HG03280 (cell line): ENCODE measurements around the gene OR4K14.
"Not testable (repeated sequence)": the region's sequence is repeated elsewhere in the genome, so short reads cannot be mapped to it uniquely, and the experiment has no call there.

Experiments used
- ATAC-seq: cut with Tn5 transposase; IDR thresholded peaks from one replicate; pipeline ENCODE4 v1.9.1; 2021; ENCODE audit warnings: mild to moderate bottlenecking, moderate library complexity; ENCODE audit not compliant: unreplicated experiment

Gene OR4K14, protein sequence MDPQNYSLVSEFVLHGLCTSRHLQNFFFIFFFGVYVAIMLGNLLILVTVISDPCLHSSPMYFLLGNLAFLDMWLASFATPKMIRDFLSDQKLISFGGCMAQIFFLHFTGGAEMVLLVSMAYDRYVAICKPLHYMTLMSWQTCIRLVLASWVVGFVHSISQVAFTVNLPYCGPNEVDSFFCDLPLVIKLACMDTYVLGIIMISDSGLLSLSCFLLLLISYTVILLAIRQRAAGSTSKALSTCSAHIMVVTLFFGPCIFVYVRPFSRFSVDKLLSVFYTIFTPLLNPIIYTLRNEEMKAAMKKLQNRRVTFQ

DNA sequence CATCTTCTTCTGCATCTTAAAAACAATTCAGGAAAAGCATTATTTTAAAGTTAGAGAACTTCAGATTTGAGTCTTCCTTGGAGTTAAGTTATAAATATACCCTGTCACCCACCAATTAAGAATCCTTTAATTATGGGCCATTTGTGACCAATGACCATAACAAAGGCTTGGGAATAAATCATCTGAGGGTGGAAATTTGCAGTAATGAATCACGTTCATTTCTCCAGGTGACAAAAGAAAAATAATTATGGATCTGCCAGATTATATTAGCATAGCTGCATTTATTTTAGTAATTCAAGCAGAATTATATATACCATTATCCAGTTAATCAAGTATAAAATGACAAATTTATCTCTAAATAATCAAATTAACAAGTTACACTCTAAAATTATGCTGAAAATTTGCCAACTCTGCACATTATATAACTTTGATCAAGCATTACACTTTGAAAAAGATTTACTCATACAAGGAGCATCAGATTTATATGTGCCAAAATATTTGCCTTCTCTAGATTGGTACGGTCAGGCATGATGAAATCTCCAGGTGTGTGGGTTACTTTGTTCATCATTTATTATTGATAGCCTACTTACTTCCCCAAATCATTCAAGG lies at the start of gene OR4K14:
Gene OR4K14 (minus strand): TSS at position 51 of the 609 bp plus-strand sequence. CDS start 4,114 bp downstream, outside the sequence.
- ATAC-seq: no peak

DNA sequence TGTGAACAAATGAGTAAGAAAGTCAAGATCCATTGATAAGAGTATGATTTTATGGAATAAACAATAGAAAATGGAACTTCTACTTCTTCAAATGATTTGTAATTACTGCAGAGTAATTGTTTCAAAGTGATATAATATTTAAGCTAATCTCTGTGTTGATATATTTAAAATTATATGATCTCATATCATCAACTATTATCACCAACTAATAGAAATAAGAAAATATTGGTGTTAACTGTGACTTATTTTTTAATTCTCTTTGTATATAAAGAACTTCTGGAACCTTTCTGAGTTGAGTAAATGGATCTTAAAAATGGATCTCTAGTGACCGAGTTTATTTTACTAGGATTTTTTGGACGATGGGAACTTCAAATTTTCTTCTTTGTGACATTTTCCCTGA lies 40.6 kb upstream of the OR4K14 start, which contains the start of gene OR4L1:
Gene OR4L1 (plus strand): TSS at position 301 of the 400 bp plus-strand sequence. CDS start 0 bp downstream, at position 301.
- no peak for ATAC-seq

DNA sequence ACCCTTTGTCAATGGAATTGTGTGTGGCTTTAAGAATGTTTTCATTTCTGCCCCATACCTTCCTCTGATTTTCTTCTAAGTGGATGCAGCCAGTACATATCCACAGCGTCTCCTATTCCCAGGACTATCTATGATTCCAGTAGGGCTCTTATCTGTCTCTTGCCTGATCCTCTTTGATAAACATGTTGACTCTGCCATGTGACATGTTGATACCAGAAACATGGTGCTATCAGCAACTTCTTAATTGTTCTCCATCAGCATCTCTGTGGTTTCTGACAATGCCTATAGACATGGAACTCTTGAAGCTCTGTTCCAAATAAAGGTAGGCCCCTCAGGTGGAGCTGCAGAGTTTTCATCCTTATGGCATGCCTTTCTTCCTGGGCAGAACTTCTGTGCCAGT lies 29.1 kb upstream of the OR4K14 start:
- ATAC-seq: no peak

DNA sequence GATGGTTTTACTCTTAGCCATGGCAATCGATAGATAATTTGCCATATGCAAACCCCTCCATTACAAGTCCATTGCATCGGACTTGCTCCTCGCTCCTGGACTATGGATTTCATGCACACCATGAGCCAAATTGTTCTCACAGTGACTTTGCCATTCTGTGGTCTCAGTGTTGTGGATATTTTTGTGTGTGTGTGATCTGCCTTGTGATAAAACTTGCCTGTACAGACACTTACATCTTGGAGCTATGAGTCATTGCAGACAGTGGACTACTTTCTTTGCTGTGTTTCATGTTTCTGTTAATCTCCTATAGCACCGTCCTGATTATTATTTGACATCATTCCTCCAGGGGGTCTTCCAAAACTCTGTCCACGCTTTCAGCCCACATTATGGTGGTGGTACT lies 25.1 kb upstream of the OR4K14 start:
- no peak for ATAC-seq

DNA sequence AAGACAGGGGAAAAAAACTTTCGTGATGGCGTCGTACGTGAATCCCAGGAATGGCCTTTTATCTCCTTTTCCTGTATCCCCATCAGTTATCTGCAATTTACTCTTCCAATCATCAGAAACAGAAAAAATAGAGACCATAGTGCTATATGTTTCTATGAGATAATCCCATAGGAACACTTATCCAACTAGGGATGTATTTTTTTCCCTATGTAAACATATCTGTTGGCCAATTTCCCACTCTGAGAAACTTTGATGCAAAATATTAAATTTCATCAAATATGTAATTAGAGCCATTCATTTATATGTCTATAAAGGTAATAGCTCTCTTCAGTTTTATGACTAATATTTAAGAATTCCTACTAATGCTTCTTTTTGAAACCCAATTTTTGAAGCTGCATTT lies 16.8 kb upstream of the OR4K14 start, which contains the start of gene OR4K13:
Gene OR4K13 (minus strand): TSS at position 101 of the 400 bp plus-strand sequence. CDS start 1,280 bp downstream, outside the sequence.
- no peak for ATAC-seq

DNA sequence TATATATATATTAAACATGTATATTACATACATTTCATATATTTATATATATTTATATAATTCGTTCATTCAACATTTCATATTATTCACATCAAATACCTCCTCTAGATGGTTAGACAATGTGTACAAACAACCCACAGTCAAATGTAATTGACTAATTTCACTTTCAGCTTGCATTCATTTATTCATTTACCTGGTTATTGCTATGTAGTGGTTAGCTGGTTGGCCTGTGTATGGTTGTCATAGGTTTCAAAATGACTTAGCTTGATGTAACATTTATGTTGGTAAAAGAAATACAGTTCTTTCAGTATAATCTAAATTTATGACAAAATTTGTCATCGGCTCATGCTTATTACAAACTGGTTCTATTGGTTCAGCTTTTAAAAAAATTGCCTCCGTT lies 16.3 kb upstream of the OR4K14 start:
- ATAC-seq: no peak

DNA sequence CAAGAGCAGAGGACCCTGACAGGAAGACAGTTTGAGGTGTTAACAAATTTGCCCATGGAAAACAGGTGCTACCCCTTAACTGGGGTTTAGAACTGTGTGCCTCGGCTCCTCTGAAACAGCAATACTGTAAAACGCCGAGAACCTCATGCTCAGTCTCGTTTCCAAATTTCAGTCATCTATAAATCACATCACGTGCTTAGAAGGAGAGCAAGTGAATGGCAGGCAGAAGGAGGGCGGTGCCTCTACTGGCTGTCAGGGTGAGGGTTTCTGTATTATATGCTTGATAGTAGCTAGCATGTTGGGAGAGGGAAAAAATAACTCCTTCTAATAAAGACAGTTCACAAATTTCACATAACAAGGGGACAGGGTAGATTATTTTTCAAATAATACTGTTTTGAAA lies 12.0 kb upstream of the OR4K14 start:
- no peak for ATAC-seq

DNA sequence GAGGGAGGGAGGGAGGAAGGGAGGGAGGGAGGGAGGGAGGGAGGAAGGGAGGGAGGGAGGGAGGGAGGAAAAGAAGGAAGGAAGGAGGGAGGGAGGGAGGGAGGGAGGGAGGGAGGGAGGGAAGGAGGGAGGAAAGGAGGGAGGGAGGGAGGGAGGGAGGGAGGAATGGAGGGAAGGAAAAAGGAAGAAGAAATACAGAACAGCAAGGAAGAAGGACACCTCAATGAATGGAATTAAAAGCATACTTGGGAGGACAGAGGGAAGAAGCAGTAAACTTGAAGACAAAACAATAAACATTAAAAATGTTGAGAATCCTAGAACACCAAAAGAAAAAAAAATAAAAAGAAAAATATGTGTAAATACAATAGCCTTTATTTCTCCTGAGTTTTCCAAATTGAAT lies 11.0 kb downstream of the OR4K14 start:
- ATAC-seq: no peak

DNA sequence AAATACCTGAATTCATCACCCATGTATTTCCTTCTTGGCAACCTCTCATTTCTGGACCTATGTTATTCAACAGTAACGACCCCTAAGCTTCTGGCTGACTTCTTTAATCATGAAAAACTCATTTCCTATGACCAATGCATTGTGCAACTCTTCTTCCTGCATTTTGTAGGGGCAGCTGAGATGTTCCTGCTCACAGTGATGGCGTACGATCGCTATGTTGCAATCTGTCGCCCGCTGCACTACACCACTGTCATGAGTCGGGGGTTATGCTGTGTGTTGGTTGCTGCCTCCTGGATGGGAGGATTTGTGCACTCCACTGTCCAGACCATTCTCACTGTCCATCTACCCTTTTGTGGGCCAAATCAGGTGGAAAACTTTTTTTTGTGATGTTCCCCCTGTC lies 16.8 kb downstream of the OR4K14 start:
- no peak for ATAC-seq

DNA sequence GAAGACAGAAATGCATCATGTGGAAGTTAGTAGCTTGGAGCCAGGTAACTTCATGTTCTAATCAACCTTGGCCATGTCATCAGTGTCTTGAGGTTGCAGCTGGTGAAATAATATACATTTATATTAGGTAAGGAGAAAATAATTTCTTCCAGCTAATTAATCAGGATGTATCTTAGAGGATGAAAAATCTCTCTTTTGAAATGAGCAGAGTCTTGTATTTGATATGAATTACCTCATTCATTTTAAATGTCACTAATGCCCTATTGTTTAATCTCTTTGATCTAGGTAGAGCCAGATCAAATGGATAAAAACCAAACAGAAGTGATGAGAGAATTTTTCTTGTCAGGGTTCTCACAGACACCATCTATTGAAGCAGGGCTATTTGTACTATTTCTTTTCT lies 17.2 kb downstream of the OR4K14 start, which contains the start of gene OR4Q2:
Gene OR4Q2 (plus strand): TSS at position 301 of the 400 bp plus-strand sequence.
- ATAC-seq: no peak

DNA sequence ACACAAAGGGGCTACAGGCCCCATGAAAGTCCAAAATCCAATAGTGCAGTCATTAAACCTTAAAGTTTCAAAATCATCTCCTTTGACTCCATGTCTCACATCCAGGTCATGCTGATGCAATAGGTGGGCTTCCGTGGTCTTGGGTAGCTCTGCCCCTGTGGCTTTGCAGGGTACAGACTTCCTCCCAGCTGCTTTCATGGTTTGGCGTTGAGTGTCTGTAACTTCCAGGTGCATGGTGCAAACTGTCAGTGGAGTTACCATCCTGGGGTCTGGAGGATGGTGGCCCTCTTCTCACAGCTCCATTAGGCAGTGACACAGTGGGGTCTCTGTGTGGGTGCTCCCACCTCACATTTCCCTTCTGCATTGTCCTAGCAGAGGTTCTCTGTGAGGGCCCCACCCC lies 25.7 kb downstream of the OR4K14 start:
- no peak for ATAC-seq

DNA sequence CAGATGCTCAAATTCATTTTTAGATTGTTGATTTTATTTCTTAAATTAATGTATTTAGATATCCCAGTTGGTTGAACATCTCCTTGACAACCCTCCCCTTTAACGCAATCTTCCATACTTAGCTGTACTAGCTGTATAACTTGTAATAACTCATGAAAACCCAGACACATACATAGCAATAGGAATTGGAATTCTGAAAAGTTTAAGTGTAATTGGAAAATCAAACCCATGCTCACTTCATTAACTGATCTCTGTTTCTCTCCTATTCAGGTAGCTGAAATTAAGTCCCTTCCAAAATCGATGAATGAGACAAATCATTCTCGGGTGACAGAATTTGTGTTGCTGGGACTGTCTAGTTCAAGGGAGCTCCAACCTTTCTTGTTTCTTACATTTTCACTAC lies 43.8 kb downstream of the OR4K14 start, which contains the start of gene OR4K15:
Gene OR4K15 (plus strand): TSS at position 301 of the 400 bp plus-strand sequence. CDS start 0 bp downstream, at position 301.
- ATAC-seq: no peak

DNA sequence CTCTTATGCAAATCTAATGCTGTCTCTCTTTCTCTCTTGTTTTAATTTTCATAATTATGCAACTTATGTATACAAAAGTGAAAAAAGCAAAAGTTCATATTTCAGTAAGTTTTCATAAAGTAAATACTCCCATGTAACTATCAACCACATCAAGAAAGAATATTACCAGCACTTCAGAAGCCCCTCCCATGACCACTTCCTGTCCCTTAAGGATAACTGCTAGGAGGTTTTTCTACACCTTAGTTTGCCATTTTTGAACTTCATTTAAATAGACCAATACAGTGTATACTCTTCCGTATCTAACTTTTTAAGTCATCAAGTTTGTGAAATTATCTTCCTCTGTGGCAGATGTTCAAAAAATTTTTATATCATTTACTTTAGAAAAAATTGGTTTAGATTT lies 44.3 kb downstream of the OR4K14 start:
- no peak for ATAC-seq

DNA sequence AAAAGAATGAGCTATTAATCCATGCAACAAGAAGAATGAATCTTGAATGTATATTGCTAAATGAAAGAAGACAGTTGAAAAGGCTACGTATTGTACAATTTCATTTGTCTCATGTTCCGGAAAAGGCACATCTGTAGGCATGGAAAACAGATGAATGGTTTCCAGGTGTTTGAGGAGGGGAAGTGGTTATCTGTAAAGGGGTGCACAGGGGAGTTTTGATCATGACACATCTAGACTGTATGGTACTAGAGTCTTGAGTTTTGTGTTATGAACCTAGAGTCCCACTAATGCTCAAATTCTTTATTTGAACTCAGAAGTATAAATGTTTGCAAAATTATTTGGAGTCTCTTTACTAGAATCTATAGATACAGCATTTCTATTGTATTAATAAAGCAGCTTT lies 49.4 kb downstream of the OR4K14 start:
- ATAC-seq: not testable (repeated sequence)
